OCI-LY3 (cell line): ENCODE measurements around the gene APOA4.
"Not testable (repeated sequence)": the region's sequence is repeated elsewhere in the genome, so short reads cannot be mapped to it uniquely, and the experiment has no call there.

ENCODE experiments used
- H2AFZ ChIP-seq: fragments of 200-600, 300-600 bp; shearing (Covaris generic); 2 replicates; pipeline ENCODE4 v1.6.0; 2014; ENCODE audit warnings: antibody characterized with exemption, low read depth, low read length
- H3K27ac ChIP-seq: fragments of 200-600, 300-600 bp; sonication (generic); 2 replicates; pipeline ENCODE4 v1.5.1; 2014; ENCODE audit warnings: mild to moderate bottlenecking, low read length, moderate library complexity, mixed read lengths
- H3K27me3 ChIP-seq: fragments of 200-600, 300-600 bp; sonication (generic); 2 replicates; pipeline ENCODE4 v1.6.1; 2014; ENCODE audit warnings: low read depth, low read length, mixed read lengths
- H3K36me3 ChIP-seq: fragments of 200-600, 300-600 bp; sonication (generic); replicated peaks from 2 replicates; pipeline ENCODE3; 2014; ENCODE audit warnings: low read depth, low read length, mixed read lengths
- H3K4me1 ChIP-seq: fragments of 300-600, 200-600 bp; sonication (generic); 2 replicates; pipeline ENCODE4 v1.6.1; 2014; ENCODE audit warnings: low read length, mixed read lengths
- H3K4me2 ChIP-seq: fragments of 200-600, 300-600 bp; sonication (generic); 2 replicates; pipeline ENCODE4 v1.6.1; 2014; ENCODE audit warnings: low read length, mixed read lengths
- H3K4me3 ChIP-seq: fragments of 300-600, 200-600 bp; sonication (generic); 2 replicates; pipeline ENCODE4 v1.5.1; 2014; ENCODE audit warnings: antibody characterized with exemption, mild to moderate bottlenecking, low read length, moderate library complexity
- H3K79me2 ChIP-seq: fragments of 300-600, 200-600 bp; shearing (Covaris generic); 2 replicates; pipeline ENCODE4 v1.6.1; 2014; ENCODE audit warnings: mild to moderate bottlenecking, low read length, mixed read lengths
- H3K9ac ChIP-seq: fragments of 300-600, 200-600 bp; shearing (Covaris generic); 2 replicates; pipeline ENCODE4 v1.6.0; 2014; ENCODE audit warnings: mild to moderate bottlenecking, low read length, moderate library complexity
- H3K9me3 ChIP-seq: fragments of 200-600, 300-600 bp; shearing (Covaris generic); 2 replicates; pipeline ENCODE4 v1.6.1; 2014; ENCODE audit warnings: low read length, mixed read lengths; ENCODE audit not compliant: insufficient read depth
- H4K20me1 ChIP-seq: fragments of 200-600, 300-600 bp; sonication (generic); 2 replicates; pipeline ENCODE4 v1.6.1; 2016; ENCODE audit warnings: low read length, mixed read lengths; ENCODE audit not compliant: insufficient read depth
- EZH2phosphoT487 ChIP-seq: fragments of 200-600 bp; shearing (Covaris generic); IDR thresholded peaks from 2 replicates; pipeline ENCODE4 v1.6.1; 2018; ENCODE audit warnings: antibody characterized with exemption, mixed run types, low read depth
- TF ChIP-seq, protein P1 (sequence below): fragments of 200-600, 300-600 bp; sonication (generic); IDR thresholded peaks from 2 replicates; pipeline ENCODE4 v1.5.1; 2014; ENCODE audit warnings: antibody characterized with exemption, low read length, low read depth

APOA4 gene

DNA sequence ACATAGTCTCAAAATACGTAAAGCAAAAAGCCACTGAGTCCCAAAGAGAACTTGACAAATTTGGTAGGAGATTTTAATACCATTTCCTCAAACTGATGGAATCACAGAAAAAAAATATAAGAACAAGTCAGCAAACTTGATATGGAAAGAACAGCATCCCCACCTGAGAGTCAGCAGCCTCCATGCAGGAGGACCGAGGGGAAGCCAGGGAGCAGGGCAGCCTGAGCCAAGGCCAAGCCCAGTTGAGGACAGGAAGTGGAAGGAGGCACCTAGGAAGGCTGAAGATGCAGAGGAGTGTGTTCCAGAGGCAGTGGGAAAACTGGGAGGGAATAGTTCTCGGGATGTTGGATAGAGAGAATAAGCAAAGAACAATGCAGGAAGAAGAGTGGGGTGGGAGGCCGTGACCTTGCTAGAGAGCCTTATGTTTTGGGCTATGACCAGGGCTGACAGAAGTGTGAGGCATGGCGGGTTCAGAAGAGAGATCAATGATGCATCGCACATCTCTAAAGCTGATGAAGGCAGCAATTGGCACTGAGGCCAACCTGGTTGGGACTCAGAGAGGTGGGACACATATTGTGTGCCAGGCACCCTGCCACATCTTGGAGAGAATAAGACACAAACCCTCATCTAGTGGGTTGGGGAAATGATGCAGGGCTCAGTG is 15.4 kb downstream of the APOA4 start:
- Histone ChIP-seq H2AFZ (no peak overlapping the region), H3K27ac (no peak overlapping the region), H3K9ac (no peak overlapping the region), H3K36me3 (no peaks in the 10 kb centered on the region), H3K79me2 (no peaks in the 10 kb centered on the region), H3K27me3 (no peaks in the 10 kb centered on the region), H3K4me3 (no peak overlapping the region), H3K4me2 (no peak overlapping the region), H4K20me1 (no peaks in the 10 kb centered on the region), H3K9me3 (no peaks in the 10 kb centered on the region), H3K4me1 (peaks cover 14% of the 10 kb centered on the region)
- TF ChIP-seq, protein P1, sequence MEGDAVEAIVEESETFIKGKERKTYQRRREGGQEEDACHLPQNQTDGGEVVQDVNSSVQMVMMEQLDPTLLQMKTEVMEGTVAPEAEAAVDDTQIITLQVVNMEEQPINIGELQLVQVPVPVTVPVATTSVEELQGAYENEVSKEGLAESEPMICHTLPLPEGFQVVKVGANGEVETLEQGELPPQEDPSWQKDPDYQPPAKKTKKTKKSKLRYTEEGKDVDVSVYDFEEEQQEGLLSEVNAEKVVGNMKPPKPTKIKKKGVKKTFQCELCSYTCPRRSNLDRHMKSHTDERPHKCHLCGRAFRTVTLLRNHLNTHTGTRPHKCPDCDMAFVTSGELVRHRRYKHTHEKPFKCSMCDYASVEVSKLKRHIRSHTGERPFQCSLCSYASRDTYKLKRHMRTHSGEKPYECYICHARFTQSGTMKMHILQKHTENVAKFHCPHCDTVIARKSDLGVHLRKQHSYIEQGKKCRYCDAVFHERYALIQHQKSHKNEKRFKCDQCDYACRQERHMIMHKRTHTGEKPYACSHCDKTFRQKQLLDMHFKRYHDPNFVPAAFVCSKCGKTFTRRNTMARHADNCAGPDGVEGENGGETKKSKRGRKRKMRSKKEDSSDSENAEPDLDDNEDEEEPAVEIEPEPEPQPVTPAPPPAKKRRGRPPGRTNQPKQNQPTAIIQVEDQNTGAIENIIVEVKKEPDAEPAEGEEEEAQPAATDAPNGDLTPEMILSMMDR: no peak
- TF ChIP-seq EZH2phosphoT487: no peak

DNA sequence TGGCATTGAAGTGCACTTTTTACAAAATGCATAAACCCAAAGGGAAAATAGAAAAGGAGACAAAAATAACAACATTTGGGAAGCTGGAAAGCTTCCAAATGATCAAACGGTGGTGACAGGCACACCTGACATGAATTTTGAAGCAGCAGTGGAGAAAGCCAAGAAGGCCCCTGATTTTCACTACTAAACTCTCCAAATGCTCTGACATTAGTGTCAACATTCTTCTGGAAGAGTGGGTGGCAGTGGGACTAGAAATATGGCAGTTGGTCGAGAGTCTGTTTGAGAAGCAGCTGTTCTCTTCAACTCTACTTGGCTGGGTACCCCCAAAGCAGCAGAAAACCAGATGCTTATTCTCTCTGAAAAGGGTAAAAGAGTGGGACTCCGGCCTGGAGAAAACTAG is 19.1 kb downstream of the APOA4 start:
- TF ChIP-seq, protein P1: no peak
- no peak for TF ChIP-seq EZH2phosphoT487
- Histone ChIP-seq H2AFZ (no peak overlapping the region), H3K27ac (no peak overlapping the region), H3K4me2 (no peak overlapping the region), H3K4me3 (no peak overlapping the region), H3K27me3 (peaks cover 12% of the 10 kb centered on the region; the same call in 1 of the 2 replicates), H3K9ac (no peak overlapping the region), H3K36me3 (no peaks in the 10 kb centered on the region), H3K79me2 (no peaks in the 10 kb centered on the region), H3K9me3 (no peaks in the 10 kb centered on the region), H3K4me1 (no peaks in the 10 kb centered on the region), H4K20me1 (no peaks in the 10 kb centered on the region)

DNA sequence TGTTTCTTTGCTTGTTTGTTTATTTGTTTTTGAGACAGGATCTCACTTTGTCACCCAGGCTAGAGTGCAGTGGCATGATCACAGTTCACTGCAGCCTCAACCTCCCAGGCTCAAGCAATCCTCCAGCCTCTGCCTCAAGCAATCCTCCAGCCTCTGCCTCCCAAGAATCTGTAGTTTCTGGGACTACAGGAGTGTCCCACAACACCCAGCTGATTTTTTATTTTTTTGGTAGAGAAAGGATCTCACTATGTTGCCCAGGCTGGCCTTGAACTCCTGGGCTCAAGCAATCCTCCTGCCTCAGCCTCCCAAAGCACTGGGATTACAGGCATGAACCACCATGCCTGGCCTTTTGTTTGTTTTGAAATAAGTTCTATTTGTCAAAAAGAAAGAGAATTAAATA is 21.4 kb downstream of the APOA4 start:
- H3K36me3 ChIP-seq, H3K4me3 ChIP-seq, H3K9me3 ChIP-seq, H3K4me2 ChIP-seq, H3K4me1 ChIP-seq, H3K9ac ChIP-seq, H3K27ac ChIP-seq, H3K79me2 ChIP-seq, H2AFZ ChIP-seq, H4K20me1 ChIP-seq: not testable (repeated sequence)
- peaks cover 15% of the 10 kb centered on the region; the same call in 1 of the 2 replicates for H3K27me3 ChIP-seq

DNA sequence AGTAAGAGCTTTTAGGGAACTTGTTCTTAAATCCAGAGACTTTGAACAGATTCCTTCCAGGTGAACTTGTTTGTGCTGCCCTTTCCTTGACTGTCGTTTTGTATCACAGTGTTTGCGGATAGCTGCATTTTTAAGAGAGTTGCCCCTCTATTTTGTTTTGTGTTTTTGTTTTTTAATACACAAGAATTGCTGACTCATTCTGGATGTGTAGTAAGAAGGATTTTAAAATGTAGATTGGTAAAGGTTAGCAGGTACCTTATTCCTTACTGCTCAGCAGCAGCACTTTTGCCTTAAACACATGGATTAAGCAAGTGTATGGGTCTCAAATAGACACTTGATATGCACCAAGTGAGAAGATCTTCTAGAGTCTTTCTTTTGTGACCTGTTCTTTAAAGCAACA is 22.5 kb downstream of the APOA4 start:
- Histone ChIP-seq H4K20me1 (no peaks in the 10 kb centered on the region), H3K79me2 (no peaks in the 10 kb centered on the region), H3K9me3 (no peaks in the 10 kb centered on the region), H3K4me3 (no peak overlapping the region), H3K9ac (no peak overlapping the region), H3K27me3 (peaks cover 15% of the 10 kb centered on the region; the same call in 1 of the 2 replicates), H3K4me2 (no peak overlapping the region), H2AFZ (no peak overlapping the region), H3K4me1 (peaks cover 3% of the 10 kb centered on the region; the same call in 1 of the 2 replicates), H3K27ac (no peak overlapping the region), H3K36me3 (no peaks in the 10 kb centered on the region)
- TF ChIP-seq EZH2phosphoT487: no peak
- TF ChIP-seq, protein P1: no peak
